HUES64 (cell line): ENCODE measurements around the gene TMEM272.

ENCODE experiments used
- H3K27ac ChIP-seq: 2 replicates; pipeline ENCODE4 v1.7.0; 2013; ENCODE audit warnings: low read depth, low read length, inconsistent platforms
- H3K27me3 ChIP-seq: 2 replicates; pipeline ENCODE4 v1.6.1; 2013; ENCODE audit warnings: mild to moderate bottlenecking, low read length; ENCODE audit not compliant: insufficient read depth
- H3K36me3 ChIP-seq: 2 replicates; pipeline ENCODE4 v1.6.1; 2013; ENCODE audit warnings: mild to moderate bottlenecking, low read length; ENCODE audit not compliant: insufficient read depth
- H3K4me1 ChIP-seq: 2 replicates; pipeline ENCODE4 v1.6.1; 2013; ENCODE audit warnings: mild to moderate bottlenecking, low read length, moderate library complexity; ENCODE audit not compliant: insufficient read depth
- H3K4me3 ChIP-seq: 2 replicates; pipeline ENCODE4 v1.5.1; 2013; ENCODE audit warnings: mild to moderate bottlenecking, low read length, moderate library complexity
- H3K9ac ChIP-seq: 2 replicates; pipeline ENCODE4 v1.6.1; 2013; ENCODE audit warnings: mild to moderate bottlenecking, low read depth, low read length
- H3K9me3 ChIP-seq: 2 replicates; pipeline ENCODE4 v1.6.1; 2013; ENCODE audit warnings: low read depth, low read length; ENCODE audit not compliant: insufficient read depth
- WGBS: fragments of 150-250, 120-280 bp; methylation state at CpG from one replicate; pipeline ENCODE4 v1.1.7; 2013; ENCODE audit warnings: missing lambda C conversion rate; 5-methylcytosine and 5-hydroxymethylcytosine counted together

Gene TMEM272

DNA sequence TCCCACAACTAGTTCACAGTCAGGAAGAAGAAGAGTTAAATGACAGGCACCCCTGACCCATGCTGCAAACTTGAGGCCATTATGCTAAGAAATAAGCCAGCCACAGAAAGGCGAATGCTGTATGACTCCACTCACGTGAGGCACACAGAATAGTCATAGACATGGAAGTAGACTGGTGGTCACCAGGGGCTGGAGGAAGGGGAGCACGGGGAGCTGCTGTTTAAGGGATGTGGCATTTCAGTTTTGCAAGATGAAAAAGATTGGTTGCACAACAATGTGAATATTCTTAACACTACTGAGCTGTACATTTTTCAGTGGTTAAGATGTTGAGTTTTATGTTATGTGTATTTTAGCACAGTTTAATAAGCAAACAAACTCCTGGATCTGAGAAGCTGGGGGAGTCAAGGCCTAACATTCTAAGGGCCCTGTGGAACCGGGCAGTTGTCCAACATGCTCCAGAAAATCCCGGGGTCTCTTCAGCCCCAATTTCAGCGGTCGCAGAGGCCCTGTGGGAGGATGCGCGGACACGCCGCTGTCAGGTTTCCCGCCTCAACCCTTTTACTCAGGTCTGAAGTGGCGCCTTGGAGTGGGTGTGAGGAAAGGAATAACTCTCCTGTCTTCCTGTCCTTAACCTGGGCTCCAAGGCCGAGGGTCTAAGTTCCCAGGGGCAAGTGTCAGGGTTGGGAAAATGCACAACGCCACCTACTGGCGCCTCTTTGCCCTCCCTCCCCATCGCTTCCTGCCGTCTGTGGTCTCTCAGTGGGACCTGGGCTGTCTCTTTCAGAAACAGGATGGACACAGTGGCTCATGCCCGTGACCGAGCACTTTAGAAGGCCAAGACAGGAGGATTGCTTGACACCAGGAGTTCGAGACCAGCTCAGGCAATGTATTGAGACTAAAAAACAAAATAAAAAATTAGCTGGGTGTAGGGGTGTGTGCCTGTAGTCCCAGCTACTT, 4.4 kb upstream of the TMEM272 start:
- Histone ChIP-seq H3K27ac (no peak overlapping the region), H3K27me3 (no peaks in the 10 kb centered on the region), H3K4me1 (no peaks in the 10 kb centered on the region), H3K9me3 (0 out of 2 replicates have a peak, but pooled peaks cover 3% of the 10 kb centered on the region), H3K9ac (no peak overlapping the region), H3K36me3 (no peaks in the 10 kb centered on the region), H3K4me3 (no peak overlapping the region)
- WGBS, result 54% methylated on average over 21 of the region's 21 CpGs

DNA sequence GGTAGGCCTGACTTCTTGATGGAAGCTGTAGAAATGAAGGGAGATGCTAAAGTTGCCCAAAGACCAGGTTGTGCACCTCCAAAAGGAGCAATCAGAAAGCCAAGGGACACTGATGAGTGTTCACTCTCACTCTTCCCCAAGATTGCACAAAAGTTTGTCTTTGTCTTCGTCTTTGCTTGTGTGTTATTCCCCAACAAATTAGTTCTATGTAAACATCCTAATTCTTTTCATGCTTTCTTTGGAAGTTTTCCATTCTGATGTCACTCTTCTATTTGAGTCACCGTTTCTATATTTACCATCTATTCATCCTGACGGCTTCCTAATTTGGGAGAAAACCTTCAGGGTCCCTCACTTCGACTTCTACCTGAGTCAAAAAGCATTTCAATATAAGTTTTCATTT, 3.7 kb upstream of the TMEM272 start:
- Histone ChIP-seq H3K9me3 (0 out of 2 replicates have a peak, but pooled peaks cover 3% of the 10 kb centered on the region), H3K27ac (no peak overlapping the region), H3K27me3 (no peaks in the 10 kb centered on the region), H3K4me3 (no peak overlapping the region), H3K9ac (no peak overlapping the region), H3K4me1 (no peaks in the 10 kb centered on the region), H3K36me3 (no peaks in the 10 kb centered on the region)
- WGBS, result 87% methylated on average over 4 of the region's 4 CpGs

DNA sequence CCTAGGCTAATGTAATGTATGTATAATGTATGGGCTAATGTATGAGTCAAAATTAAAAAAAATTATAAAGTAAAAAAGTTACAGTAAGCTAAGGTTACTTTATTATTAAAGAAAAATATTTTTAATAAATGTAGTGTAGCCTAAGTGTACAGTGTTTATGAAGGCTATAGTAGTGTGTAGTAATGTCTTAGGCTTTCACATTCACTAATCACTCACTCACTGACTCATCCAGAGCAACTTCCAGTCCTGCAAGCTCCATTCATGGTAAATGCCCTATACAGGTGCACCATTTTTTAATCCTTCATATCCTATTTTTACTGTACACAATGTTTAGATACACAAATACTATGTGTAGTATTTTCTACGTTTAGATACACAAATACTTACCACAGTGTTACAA, 1.8 kb upstream of the TMEM272 start:
- Histone ChIP-seq H3K4me3 (no peak overlapping the region), H3K27ac (no peak overlapping the region), H3K9me3 (0 out of 2 replicates have a peak, but pooled peaks cover 3% of the 10 kb centered on the region), H3K4me1 (no peaks in the 10 kb centered on the region), H3K36me3 (no peaks in the 10 kb centered on the region), H3K9ac (no peak overlapping the region), H3K27me3 (no peaks in the 10 kb centered on the region)
- WGBS, result 93% methylated on average over 1 of the region's 1 CpG

DNA sequence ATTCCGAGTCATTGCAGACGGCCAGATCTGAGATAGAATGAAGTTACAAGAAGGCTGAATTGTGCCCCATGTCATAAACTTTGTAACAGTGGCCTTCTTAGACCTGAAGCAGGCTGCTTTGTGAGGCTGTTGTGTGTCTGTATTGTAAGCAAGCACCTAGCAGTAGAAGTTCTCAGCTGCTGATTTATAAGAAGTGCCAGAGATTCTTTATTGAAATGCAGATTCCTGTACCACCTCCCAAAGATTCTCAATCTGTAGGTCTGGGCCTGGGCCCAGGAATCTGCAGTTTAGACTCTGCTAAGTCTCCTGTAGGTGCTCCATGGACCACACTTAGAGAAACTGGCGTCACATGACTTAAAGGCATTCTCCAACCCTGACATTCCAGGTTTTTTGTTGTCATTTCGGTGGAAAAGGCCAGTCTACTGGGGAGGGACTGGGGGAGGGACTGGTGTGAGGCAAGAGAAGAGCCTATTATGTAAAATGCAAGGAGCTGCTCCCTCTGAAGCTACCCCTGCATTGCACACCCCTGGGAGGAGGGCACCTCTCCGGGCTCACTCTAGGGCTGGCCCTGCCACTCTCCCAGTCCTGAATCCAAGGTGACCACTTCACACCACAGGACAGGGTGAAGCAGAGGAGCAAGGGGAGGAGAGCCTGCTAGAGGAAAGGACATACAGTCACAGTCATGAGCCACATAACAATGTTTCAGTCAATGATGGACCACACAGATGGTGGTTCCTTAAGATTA, 769 bp upstream of the TMEM272 start:
- Histone ChIP-seq H3K9ac (no peak overlapping the region), H3K27ac (no peak overlapping the region)
- 78% methylated on average over 4 of the region's 5 CpGs for WGBS

DNA sequence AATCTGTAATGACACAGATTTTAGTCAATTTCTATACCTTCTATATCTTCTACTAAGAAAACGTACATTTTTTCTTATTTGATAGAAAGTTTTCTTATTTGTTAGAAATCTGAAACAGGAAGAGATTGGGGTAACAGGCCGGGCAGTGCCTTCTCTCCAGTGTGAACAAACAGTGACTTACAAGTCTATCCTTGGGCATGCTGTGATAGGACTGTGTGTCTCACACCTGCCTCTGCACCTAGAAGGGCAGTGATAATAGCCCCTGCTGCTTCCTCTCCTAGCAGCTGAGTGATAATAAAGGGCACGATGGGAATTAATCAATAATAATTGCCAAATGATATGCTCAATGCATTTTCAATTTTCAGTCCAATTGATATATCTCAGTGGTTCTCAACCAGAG, 1.4 kb downstream of the TMEM272 start:
- Histone ChIP-seq H3K4me1 (no peaks in the 10 kb centered on the region), H3K27me3 (no peaks in the 10 kb centered on the region), H3K27ac (no peak overlapping the region), H3K4me3 (no peak overlapping the region), H3K36me3 (no peaks in the 10 kb centered on the region), H3K9ac (no peak overlapping the region), H3K9me3 (0 out of 2 replicates have a peak, but pooled peaks cover 3% of the 10 kb centered on the region)
- 74% methylated on average over 3 of the region's 3 CpGs for WGBS

More for the DNA sequence above, 769 bp upstream of the TMEM272 start:
- no peak overlapping the region for H3K4me3 ChIP-seq
- H3K27me3 ChIP-seq, result no peaks in the 10 kb centered on the region
- H3K9me3 ChIP-seq, result 0 out of 2 replicates have a peak, but pooled peaks cover 3% of the 10 kb centered on the region
- H3K36me3 ChIP-seq, result no peaks in the 10 kb centered on the region
- no peaks in the 10 kb centered on the region for H3K4me1 ChIP-seq

DNA sequence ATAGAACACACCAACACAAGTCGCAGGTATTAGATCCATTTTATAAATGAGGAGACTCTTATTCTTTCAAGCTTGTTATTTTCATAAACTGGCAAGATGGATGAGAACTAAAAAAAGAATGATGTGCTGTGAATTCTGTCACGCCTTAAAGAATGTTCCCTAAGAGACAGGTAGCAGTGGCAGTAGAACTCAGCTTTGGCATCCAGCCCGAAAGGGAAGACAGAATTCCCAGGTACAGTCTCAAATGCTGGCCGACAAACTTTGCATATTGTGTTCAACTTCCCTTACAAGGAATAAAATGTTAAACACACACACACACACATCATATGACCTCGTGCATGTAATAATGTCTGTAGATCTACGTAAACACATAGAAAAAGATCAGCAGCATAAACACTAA, 3.2 kb downstream of the TMEM272 start:
- 96% methylated on average over 5 of the region's 6 CpGs for WGBS
- Histone ChIP-seq H3K27ac (no peak overlapping the region), H3K9ac (no peak overlapping the region), H3K36me3 (no peaks in the 10 kb centered on the region), H3K4me3 (no peak overlapping the region), H3K9me3 (no peaks in the 10 kb centered on the region), H3K27me3 (no peaks in the 10 kb centered on the region), H3K4me1 (no peaks in the 10 kb centered on the region)

DNA sequence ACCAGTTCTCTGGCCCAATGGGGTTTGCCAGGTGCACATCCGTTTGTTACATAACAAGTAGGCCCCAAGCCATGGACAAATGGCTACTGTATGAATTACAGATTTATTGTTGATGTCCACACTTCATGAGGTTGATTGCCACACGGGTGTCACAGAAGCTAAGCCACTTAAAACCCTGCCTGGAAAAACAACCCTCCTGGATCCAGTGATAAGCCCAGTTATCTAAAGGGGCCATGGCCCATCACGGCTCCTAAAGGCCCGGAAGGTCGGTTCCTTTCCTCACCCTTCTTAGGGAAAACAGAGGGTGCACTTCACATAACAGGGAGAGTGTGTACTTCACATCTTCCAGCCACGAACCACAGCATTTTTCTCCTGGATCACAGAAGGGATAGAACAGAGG, 4.1 kb downstream of the TMEM272 start:
- H3K9me3 ChIP-seq, result no peaks in the 10 kb centered on the region
- no peak overlapping the region for H3K27ac ChIP-seq
- no peak overlapping the region for H3K4me3 ChIP-seq
- H3K27me3 ChIP-seq, result no peaks in the 10 kb centered on the region
- H3K9ac ChIP-seq, result no peak overlapping the region
- no peaks in the 10 kb centered on the region for H3K36me3 ChIP-seq
- WGBS, result 93% methylated on average over 6 of the region's 6 CpGs
- H3K4me1 ChIP-seq, result no peaks in the 10 kb centered on the region

DNA sequence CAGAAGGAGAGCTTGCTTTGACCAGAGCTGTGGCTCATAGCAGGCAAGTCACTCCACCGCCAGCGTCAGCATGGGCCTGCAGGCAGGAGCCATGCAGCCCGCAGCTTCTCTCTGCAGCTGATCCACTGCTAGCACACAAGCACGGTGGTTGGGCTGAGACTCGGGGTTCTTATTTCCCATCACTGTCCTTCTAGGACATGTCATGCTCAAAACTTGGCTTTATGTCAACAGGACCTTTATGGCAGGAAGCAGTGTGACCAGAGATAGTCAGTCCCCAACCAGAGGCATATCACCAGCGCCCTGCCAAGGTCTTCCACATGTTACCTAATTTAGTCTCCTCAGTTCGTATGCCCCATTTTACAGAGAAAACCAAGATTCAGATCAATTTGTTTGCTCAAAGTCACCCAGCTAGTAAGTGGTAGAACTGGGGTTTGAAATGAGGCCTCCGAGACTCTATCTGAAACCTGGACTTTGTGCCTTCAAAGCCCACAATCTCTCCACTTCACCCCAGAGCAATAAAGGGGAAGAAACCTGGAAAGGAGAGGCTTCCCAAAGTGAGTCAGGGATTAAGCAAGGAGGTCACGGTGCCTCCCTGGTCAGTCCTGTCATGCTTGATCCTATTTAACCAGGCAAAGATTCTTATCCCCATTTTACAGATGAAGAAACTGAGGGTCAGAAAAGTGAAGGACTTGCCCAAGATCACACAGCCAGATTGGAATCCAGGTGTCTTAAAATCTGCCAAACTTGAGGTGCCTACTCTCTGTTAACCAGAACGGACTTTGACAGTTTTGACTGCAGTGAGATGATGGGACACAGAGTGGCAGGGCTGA, 5.1 kb downstream of the TMEM272 start:
- Histone ChIP-seq H3K36me3 (no peaks in the 10 kb centered on the region), H3K4me1 (no peaks in the 10 kb centered on the region), H3K27me3 (no peaks in the 10 kb centered on the region), H3K9me3 (no peaks in the 10 kb centered on the region), H3K9ac (no peak overlapping the region), H3K27ac (no peak overlapping the region), H3K4me3 (no peak overlapping the region)
- WGBS, result 94% methylated on average over 9 of the region's 10 CpGs

DNA sequence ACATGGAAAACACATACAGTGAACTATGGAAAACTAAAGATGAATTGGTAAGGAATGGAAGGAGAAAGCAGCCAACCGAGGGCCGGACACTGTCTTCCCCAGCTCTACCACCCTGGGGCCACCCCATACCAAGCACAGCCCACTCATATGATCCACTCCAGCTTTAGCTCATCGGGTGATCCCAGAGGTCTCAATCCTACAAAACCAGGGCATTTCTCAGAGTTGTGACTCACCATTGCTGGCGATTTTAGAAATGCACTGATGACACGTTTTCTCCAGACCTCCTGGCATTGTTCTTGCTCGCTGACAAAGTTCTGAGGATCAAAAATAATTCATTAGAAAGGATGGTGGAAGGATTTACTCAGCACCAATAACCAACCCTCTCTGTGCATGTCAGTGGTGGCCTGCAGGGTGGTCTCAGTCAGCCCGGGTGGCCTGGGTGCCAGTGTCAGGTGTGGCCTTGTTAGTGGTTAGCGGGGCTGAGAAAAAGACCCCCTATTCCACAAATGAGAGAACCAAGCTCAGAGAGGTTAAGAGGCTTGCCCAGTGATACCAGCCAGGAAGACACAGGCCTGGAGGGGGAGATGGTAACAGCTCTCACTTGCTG, 6.6 kb downstream of the TMEM272 start:
- Histone ChIP-seq H3K36me3 (no peaks in the 10 kb centered on the region), H3K9me3 (no peaks in the 10 kb centered on the region), H3K4me1 (no peaks in the 10 kb centered on the region), H3K27ac (no peak overlapping the region), H3K27me3 (no peaks in the 10 kb centered on the region), H3K9ac (no peak overlapping the region), H3K4me3 (no peak overlapping the region)
- 88% methylated on average over 8 of the region's 8 CpGs for WGBS

DNA sequence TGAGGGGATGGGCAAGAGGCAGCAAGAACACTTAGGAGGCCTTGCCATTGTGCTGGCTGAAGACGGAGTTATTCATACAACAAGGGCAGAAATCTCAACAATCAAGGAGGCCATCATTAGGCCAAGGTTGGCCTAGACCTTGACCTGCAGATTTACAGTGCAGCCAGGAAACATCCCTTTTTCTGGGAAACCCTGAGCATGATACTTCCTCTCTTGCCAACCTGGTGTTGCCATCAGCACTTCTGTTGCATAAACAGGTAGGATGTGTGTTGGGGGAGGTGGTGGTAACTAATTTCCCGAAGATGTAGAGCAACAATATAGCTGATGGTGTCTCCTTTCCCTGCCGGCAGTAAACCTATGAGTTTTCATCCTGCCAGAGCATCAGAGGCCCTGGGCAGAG, 8.0 kb downstream of the TMEM272 start:
- no peaks in the 10 kb centered on the region for H3K9me3 ChIP-seq
- H3K9ac ChIP-seq, result no peak overlapping the region
- no peak overlapping the region for H3K27ac ChIP-seq
- H3K4me3 ChIP-seq, result no peak overlapping the region
- no peaks in the 10 kb centered on the region for H3K4me1 ChIP-seq
- 95% methylated on average over 3 of the region's 3 CpGs for WGBS
- H3K36me3 ChIP-seq, result no peaks in the 10 kb centered on the region
- H3K27me3 ChIP-seq, result no peaks in the 10 kb centered on the region
